Liver (tissue), 9 donors: Measurements from ENCODE around the gene NOL9. TPM values are rescaled to one million over a fixed set of nuclear protein-coding genes. Genes with fewer than 3 reads are reported as not detected.

ENCODE experiments used
- DNase-seq: peaks from one replicate; pipeline ENCODE4 v3.0.0-alpha.2; 2017; ENCODE audit warnings: low spot score
- H3K27ac ChIP-seq, 2 donors: one replicate each; pipeline ENCODE4 v1.7.0; 2013; ENCODE audit warnings: inconsistent platforms in 2 of 2, low read length in 2 of 2, control low read depth in 1 of 2, low read depth in 1 of 2, mild to moderate bottlenecking in 1 of 2
- H3K27me3 ChIP-seq, 4 donors: one replicate each; pipeline versions ENCODE4 v1.6.1 to v1.7.0; 2013; ENCODE audit warnings: low read length in 3 of 4, inconsistent platforms in 1 of 4, mild to moderate bottlenecking in 1 of 4, moderate library complexity in 1 of 4; ENCODE audit not compliant: control insufficient read depth in 4 of 4, insufficient read depth in 4 of 4
- H3K36me3 ChIP-seq, 4 donors: one replicate each; pipeline versions ENCODE4 v1.6.1 to v1.7.0; 2013; ENCODE audit warnings: low read length in 3 of 4, mild to moderate bottlenecking in 3 of 4, low read depth in 1 of 4, moderate library complexity in 1 of 4; ENCODE audit not compliant: control insufficient read depth in 4 of 4, insufficient read depth in 3 of 4
- H3K4me1 ChIP-seq, 4 donors: one replicate each; pipeline versions ENCODE4 v1.6.1 to v1.7.0; 2013; ENCODE audit warnings: low read length in 3 of 4, mild to moderate bottlenecking in 3 of 4, moderate library complexity in 1 of 4; ENCODE audit not compliant: control insufficient read depth in 4 of 4, insufficient read depth in 4 of 4
- H3K4me3 ChIP-seq, 3 donors: one replicate each; pipeline versions ENCODE4 v1.6.1 to v1.7.0; 2013; ENCODE audit warnings: low read length in 3 of 3, control low read depth in 1 of 3, low read depth in 1 of 3, mild to moderate bottlenecking in 1 of 3
- H3K9ac ChIP-seq, 2 donors: one replicate each; pipeline ENCODE4 v1.7.0; 2013; ENCODE audit warnings: low read length in 2 of 2, mild to moderate bottlenecking in 2 of 2, moderate library complexity in 2 of 2, control low read depth in 1 of 2, low read depth in 1 of 2
- H3K9me3 ChIP-seq, 4 donors: one replicate each; pipeline versions ENCODE4 v1.6.1 to v1.7.0; 2013; ENCODE audit warnings: low read length in 3 of 4; ENCODE audit not compliant: control insufficient read depth in 4 of 4
- EGR1 ChIP-seq, 2 donors: IDR thresholded peaks; 2 replicates each; pipeline ENCODE4 v1.6.1; 2016 to 2018; ENCODE audit warnings: antibody characterized with exemption in 2 of 2, low read depth in 2 of 2
- FOXA1 ChIP-seq: IDR thresholded peaks from 2 replicates; pipeline ENCODE4 v1.6.1; 2016; ENCODE audit warnings: antibody characterized with exemption
- FOXA2 ChIP-seq: IDR thresholded peaks from 2 replicates; pipeline ENCODE4 v1.6.1; 2016; ENCODE audit warnings: antibody characterized with exemption
- GABPA ChIP-seq, 2 donors: IDR thresholded peaks in 1 of 2; conservative IDR thresholded peaks in 1 of 2; 2 replicates each; pipeline ENCODE4 v1.6.1; 2016; ENCODE audit warnings: antibody characterized with exemption in 2 of 2, mild to moderate bottlenecking in 1 of 2, moderate library complexity in 1 of 2
- HNF4A ChIP-seq, 2 donors: conservative IDR thresholded peaks; 2 replicates each; pipeline ENCODE4 v1.6.1; 2016; ENCODE audit warnings: antibody characterized with exemption in 2 of 2, mild to moderate bottlenecking in 2 of 2
- HNF4G ChIP-seq: IDR thresholded peaks from 2 replicates; pipeline ENCODE4 v1.6.1; 2016; ENCODE audit warnings: antibody characterized with exemption
- JUND ChIP-seq, 2 donors: IDR thresholded peaks; 2 replicates each; pipeline ENCODE4 v1.6.1; 2016; ENCODE audit warnings: antibody characterized with exemption in 2 of 2
- NR2F2 ChIP-seq: IDR thresholded peaks from 2 replicates; pipeline ENCODE4 v1.6.1; 2016; ENCODE audit warnings: antibody characterized with exemption
- RAD21 ChIP-seq, 2 donors: IDR thresholded peaks; 2 replicates each; pipeline ENCODE4 v1.6.1; 2016; ENCODE audit warnings: antibody characterized with exemption in 2 of 2, mild to moderate bottlenecking in 2 of 2
- RXRA ChIP-seq, 2 donors: IDR thresholded peaks; 2 replicates each; pipeline ENCODE4 v1.6.1; 2017 to 2018; ENCODE audit warnings: antibody characterized with exemption in 2 of 2, mild to moderate bottlenecking in 1 of 2
- SP1 ChIP-seq: IDR thresholded peaks from 2 replicates; pipeline ENCODE4 v1.6.1; 2018; ENCODE audit warnings: antibody characterized with exemption, mild to moderate bottlenecking
- TAF1 ChIP-seq: conservative IDR thresholded peaks from 2 replicates; pipeline ENCODE4 v1.6.1; 2016; ENCODE audit warnings: antibody characterized with exemption, mild to moderate bottlenecking
- YY1 ChIP-seq: IDR thresholded peaks from 2 replicates; pipeline ENCODE4 v1.6.1; 2016; ENCODE audit warnings: antibody characterized with exemption, mild to moderate bottlenecking
- WGBS: extraction: QIAGEN DNeasy Blood & Tissue Kit; methylation state at CpG from one replicate; pipeline ENCODE4 v1.1.7; 2013; 5-methylcytosine and 5-hydroxymethylcytosine counted together
- polyA plus RNA-seq, 2 donors: library from polyadenylated mRNA; stranded (reverse) in 1 of 2; unstranded in 1 of 2; fragments of 200-250 nt in 1 of 2; fragments of >200 nt in 1 of 2; fragmentation: Nextera tagmentation in 1 of 2; extraction: Ambion mirVana in 1 of 2; gene quantifications; one replicate each; pipeline versions ENCODE4 v1.2.1 to v1.2.3, GENCODE V29; 2013 to 2015
- total RNA-seq, 2 donors: library from RNA; depleted of rRNA; stranded (reverse); fragments of >200 nt; gene quantifications; one replicate each; pipeline ENCODE4 v1.2.3, GENCODE V29; 2014
- TF ChIP-seq, protein P1 (sequence below): IDR thresholded peaks from 2 replicates; pipeline ENCODE4 v1.6.1; 2016; ENCODE audit warnings: antibody characterized with exemption
- TF ChIP-seq, protein P2 (sequence below): IDR thresholded peaks from 2 replicates; pipeline ENCODE4 v1.6.1; 2016; ENCODE audit warnings: antibody characterized with exemption
- TF ChIP-seq, protein P3 (sequence below): IDR thresholded peaks from 2 replicates; pipeline ENCODE4 v1.6.1; 2016; ENCODE audit warnings: antibody characterized with exemption
- TF ChIP-seq, protein P4 (sequence below): IDR thresholded peaks from 2 replicates; pipeline ENCODE4 v1.6.1; 2016; ENCODE audit warnings: antibody characterized with exemption, mild to moderate bottlenecking
- TF ChIP-seq, protein P5 (sequence below): fragments of 150-350 bp; IDR thresholded peaks from 2 replicates; pipeline ENCODE4 v1.5.1; 2017; ENCODE audit warnings: improper control_type of control experiment, low read depth, low read length; ENCODE audit not compliant: missing input control
- donor health status: healthy.
- donor health status: healthy.
- donor health status: healthy.
- donor health status: healthy.
- donor health status: healthy.

NOL9 gene
- total and polyA plus RNA-seq, 4 donors, result 2.1 to 15.1 (median 9.4) TPM

DNA sequence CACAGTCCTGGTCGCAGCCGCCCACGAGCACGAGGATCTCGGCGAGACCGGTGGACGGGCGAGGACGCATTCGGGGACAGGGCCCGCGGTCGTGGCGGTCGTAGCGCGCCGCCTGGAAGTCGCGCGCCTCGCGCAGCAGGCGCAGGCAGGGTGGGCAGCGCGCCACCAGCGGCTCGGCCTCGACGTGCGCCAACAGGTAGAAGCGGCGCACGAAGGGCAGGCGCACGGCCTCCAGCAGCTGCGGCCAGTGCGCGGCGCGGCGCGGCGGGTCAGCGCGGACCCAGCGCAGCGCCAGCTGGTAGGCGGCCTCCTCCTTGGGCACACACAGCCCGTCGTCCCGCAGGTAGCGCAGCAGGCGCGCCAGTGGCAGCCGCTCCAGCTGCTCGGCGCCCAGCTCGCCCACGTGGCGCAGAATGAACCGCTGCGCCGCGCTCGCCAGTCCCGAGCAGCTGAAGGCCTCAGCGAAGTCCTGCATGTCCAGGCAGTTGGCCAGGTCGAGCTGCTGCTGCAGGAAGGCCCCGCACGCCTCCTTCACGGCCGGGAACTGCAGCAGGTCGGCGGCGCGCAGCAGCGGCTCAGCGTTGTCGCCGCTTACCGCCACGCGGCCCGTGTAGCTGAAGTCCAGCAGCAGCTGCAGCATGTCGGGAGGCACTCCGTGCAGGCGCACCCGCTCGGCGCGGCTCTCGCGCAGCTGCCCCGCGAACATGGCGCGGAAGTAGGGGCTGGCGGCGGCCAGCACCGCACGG, 47.8 kb upstream of the NOL9 start:
- H3K9ac ChIP-seq, result peak overlapping the region; percentile 61 to 81
- H3K36me3 ChIP-seq, result peaks cover 4 to 10% (median 6%) of the 10 kb centered on the region in 4 donors
- H3K27me3 ChIP-seq, result no peaks in the 10 kb centered on the region
- peak; percentile 67 for DNase-seq
- peak overlapping the region; percentile 82 to 98 for H3K27ac ChIP-seq
- peak overlapping the region; percentile 73 to 82 (median 78) for H3K4me3 ChIP-seq
- peaks cover 11 to 54% (median 40%) of the 10 kb centered on the region in 4 donors for H3K4me1 ChIP-seq
- WGBS, result under 1% methylated on average over 103 of the region's 103 CpGs
- TF ChIP-seq RAD21 (IDR thresholded peaks at IDR 0.05) (no peak), GABPA (IDR thresholded peaks at IDR 0.05 in 1 of 2, conservative IDR thresholded peaks at IDR 0.05 in 1 of 2) (no peak)
- H3K9me3 ChIP-seq, result no peaks in the 10 kb centered on the region

DNA sequence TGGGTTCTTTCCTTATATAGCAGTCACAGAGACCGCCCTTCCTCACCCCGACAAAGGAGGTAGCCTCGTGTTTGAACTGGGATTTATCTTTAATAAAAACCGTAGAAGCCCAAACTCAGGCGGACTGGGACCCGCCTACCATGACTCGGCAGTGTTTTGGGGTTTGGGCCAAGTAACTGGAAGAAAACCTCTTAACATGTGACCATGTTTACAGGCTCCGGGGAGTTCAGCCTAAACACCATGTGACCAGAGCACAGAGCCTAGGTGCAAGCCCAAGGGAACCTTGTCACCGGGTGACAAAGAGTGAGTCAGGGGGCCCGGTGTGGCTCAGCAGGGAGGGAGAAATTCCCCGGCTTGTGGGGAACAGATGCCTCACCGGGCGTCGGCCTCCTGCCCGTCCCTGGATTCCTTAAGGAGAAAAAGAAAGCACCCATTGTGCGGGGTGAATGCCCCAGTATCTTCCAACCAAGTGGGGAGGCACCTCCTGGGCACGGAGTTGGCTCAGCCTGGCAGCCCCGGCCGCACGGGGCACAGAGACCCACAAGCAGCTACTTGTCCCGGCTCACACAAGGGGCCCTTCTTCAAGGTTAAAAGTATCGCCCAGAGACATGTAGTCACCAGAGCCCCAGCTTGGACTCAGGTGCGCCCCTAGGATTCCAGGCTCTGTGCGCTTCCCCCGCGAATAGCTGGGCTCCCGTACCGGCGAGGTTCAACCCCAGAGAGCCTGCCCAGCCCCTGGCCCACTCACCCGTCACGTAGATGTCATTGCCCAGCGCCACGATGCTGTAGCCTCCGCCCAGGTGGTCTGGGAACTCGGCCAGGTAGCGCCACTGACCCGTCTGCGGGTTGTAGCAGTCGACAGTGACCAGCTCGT, 47.0 kb upstream of the NOL9 start:
- Histone ChIP-seq H3K36me3 (peaks cover 5 to 13% (median 9%) of the 10 kb centered on the region in 4 donors), H3K27me3 (no peaks in the 10 kb centered on the region), H3K9me3 (no peaks in the 10 kb centered on the region), H3K4me3 (peak overlapping the region; percentile 73 to 82 (median 78)), H3K9ac (peak overlapping the region; percentile 61 to 84), H3K4me1 (peaks cover 11 to 60% (median 44%) of the 10 kb centered on the region in 4 donors), H3K27ac (peak overlapping the region; percentile 82 to 98)
- TF ChIP-seq NR2F2 (peak; percentile 34), FOXA1 (peak; percentile 66), GABPA (IDR thresholded peaks at IDR 0.05 in 1 of 2, conservative IDR thresholded peaks at IDR 0.05 in 1 of 2) (peak in 1 of 2 donors; percentile 45), YY1 (peak; percentile 83), RAD21 (IDR thresholded peaks at IDR 0.05) (peak; percentile 47 to 56), HNF4G (no peak), TAF1 (peak; percentile 65), EGR1 (IDR thresholded peaks at IDR 0.05; ENCODE audit: low read depth in 2 of 2) (no peak), HNF4A (conservative IDR thresholded peaks at IDR 0.05) (peak; percentile 33 to 75), RXRA (IDR thresholded peaks at IDR 0.05) (peak; percentile 55 to 82), FOXA2 (peak; percentile 75), JUND (IDR thresholded peaks at IDR 0.05) (peak; percentile 34 to 58), SP1 (peak; percentile 54)
- TF ChIP-seq, protein P1, sequence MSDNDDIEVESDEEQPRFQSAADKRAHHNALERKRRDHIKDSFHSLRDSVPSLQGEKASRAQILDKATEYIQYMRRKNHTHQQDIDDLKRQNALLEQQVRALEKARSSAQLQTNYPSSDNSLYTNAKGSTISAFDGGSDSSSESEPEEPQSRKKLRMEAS, result peak; percentile 86
- TF ChIP-seq, protein P2, sequence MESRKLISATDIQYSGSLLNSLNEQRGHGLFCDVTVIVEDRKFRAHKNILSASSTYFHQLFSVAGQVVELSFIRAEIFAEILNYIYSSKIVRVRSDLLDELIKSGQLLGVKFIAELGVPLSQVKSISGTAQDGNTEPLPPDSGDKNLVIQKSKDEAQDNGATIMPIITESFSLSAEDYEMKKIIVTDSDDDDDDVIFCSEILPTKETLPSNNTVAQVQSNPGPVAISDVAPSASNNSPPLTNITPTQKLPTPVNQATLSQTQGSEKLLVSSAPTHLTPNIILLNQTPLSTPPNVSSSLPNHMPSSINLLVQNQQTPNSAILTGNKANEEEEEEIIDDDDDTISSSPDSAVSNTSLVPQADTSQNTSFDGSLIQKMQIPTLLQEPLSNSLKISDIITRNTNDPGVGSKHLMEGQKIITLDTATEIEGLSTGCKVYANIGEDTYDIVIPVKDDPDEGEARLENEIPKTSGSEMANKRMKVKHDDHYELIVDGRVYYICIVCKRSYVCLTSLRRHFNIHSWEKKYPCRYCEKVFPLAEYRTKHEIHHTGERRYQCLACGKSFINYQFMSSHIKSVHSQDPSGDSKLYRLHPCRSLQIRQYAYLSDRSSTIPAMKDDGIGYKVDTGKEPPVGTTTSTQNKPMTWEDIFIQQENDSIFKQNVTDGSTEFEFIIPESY, result peak; percentile 77
- TF ChIP-seq, protein P3, sequence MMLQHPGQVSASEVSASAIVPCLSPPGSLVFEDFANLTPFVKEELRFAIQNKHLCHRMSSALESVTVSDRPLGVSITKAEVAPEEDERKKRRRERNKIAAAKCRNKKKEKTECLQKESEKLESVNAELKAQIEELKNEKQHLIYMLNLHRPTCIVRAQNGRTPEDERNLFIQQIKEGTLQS, result no peak
- TF ChIP-seq, protein P4, sequence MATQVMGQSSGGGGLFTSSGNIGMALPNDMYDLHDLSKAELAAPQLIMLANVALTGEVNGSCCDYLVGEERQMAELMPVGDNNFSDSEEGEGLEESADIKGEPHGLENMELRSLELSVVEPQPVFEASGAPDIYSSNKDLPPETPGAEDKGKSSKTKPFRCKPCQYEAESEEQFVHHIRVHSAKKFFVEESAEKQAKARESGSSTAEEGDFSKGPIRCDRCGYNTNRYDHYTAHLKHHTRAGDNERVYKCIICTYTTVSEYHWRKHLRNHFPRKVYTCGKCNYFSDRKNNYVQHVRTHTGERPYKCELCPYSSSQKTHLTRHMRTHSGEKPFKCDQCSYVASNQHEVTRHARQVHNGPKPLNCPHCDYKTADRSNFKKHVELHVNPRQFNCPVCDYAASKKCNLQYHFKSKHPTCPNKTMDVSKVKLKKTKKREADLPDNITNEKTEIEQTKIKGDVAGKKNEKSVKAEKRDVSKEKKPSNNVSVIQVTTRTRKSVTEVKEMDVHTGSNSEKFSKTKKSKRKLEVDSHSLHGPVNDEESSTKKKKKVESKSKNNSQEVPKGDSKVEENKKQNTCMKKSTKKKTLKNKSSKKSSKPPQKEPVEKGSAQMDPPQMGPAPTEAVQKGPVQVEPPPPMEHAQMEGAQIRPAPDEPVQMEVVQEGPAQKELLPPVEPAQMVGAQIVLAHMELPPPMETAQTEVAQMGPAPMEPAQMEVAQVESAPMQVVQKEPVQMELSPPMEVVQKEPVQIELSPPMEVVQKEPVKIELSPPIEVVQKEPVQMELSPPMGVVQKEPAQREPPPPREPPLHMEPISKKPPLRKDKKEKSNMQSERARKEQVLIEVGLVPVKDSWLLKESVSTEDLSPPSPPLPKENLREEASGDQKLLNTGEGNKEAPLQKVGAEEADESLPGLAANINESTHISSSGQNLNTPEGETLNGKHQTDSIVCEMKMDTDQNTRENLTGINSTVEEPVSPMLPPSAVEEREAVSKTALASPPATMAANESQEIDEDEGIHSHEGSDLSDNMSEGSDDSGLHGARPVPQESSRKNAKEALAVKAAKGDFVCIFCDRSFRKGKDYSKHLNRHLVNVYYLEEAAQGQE, result peak; percentile 83
- TF ChIP-seq, protein P5, sequence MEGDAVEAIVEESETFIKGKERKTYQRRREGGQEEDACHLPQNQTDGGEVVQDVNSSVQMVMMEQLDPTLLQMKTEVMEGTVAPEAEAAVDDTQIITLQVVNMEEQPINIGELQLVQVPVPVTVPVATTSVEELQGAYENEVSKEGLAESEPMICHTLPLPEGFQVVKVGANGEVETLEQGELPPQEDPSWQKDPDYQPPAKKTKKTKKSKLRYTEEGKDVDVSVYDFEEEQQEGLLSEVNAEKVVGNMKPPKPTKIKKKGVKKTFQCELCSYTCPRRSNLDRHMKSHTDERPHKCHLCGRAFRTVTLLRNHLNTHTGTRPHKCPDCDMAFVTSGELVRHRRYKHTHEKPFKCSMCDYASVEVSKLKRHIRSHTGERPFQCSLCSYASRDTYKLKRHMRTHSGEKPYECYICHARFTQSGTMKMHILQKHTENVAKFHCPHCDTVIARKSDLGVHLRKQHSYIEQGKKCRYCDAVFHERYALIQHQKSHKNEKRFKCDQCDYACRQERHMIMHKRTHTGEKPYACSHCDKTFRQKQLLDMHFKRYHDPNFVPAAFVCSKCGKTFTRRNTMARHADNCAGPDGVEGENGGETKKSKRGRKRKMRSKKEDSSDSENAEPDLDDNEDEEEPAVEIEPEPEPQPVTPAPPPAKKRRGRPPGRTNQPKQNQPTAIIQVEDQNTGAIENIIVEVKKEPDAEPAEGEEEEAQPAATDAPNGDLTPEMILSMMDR, result no peak
- peak; percentile 88 for DNase-seq
- under 1% methylated on average over 40 of the region's 40 CpGs for WGBS
